ENCODE data around the gene LGALS3. TPM values are rescaled to one million over a fixed set of nuclear protein-coding genes. Genes with fewer than 3 reads are reported as not detected.

LGALS3 gene
- total RNA-seq, 4 donors from 2014 or later = 388 to 2,805 (median 1,702) TPM

DNA sequence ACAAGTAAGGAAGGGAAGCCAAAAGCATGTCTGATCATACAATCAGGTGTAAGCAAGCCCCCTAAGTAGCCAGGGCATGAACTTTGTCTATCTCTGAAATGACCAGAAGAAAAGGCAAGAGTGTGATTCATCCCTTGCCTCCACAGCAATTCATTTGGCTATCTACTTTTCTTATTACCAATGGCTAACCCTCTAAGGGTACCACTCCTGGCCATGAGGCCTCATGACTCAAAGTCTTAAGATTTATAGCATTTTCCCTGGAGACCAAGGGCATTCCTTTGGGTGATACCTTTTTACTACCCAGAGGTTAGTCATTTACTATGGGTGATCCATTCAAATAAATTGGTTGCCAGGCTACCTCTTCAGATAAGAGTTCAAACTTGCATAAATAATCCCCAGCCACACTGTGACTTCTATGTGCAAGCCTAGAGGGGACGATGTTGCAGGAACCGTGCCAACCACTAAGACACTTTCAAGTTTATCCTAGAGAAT lies 1.5 kb upstream of the LGALS3 start:
- H3K27me3 ChIP-seq = no peaks in the 10 kb centered on the region
- H3K4me3 ChIP-seq = no peak overlapping the region
- intact Hi-C loops (cut with DNase I; ENCODE audit: low total_unique reads) = no loop called here
- DNase-seq = peak; percentile 63
- in situ Hi-C loops (cut with MboI; ENCODE audit: low pct_ligation_motif_present in 1 of 4, low pct_unique_long_range_greater_than_20kb in 1 of 4, low sequenced_read_pairs in 3 of 4) = no loop called here
- H3K27ac ChIP-seq = peak overlapping the region; percentile 93 to 99 (median 98)
- 35 to 63% methylated on average over 2 of the region's 2 CpGs for WGBS, 2 donors (ENCODE audit: low coverage in 1 of 2)
- TF ChIP-seq, protein P1, sequence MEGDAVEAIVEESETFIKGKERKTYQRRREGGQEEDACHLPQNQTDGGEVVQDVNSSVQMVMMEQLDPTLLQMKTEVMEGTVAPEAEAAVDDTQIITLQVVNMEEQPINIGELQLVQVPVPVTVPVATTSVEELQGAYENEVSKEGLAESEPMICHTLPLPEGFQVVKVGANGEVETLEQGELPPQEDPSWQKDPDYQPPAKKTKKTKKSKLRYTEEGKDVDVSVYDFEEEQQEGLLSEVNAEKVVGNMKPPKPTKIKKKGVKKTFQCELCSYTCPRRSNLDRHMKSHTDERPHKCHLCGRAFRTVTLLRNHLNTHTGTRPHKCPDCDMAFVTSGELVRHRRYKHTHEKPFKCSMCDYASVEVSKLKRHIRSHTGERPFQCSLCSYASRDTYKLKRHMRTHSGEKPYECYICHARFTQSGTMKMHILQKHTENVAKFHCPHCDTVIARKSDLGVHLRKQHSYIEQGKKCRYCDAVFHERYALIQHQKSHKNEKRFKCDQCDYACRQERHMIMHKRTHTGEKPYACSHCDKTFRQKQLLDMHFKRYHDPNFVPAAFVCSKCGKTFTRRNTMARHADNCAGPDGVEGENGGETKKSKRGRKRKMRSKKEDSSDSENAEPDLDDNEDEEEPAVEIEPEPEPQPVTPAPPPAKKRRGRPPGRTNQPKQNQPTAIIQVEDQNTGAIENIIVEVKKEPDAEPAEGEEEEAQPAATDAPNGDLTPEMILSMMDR (IDR thresholded peaks at IDR 0.05) = no peak
- TF ChIP-seq POLR2A (IDR thresholded peaks at IDR 0.05) (peak; percentile 2), EP300 (IDR thresholded peaks at IDR 0.05; ENCODE audit: low read depth) (peak; percentile 42), POLR2AphosphoS5 (IDR thresholded peaks at IDR 0.05) (peak in 2 of 3 donors; percentile 74 to 76)
- H3K4me1 ChIP-seq = peaks cover 22 to 69% (median 61%) of the 10 kb centered on the region in 4 donors
- H3K36me3 ChIP-seq = no peaks in the 10 kb centered on the region
- H3K9me3 ChIP-seq = no peaks in the 10 kb centered on the region

DNA sequence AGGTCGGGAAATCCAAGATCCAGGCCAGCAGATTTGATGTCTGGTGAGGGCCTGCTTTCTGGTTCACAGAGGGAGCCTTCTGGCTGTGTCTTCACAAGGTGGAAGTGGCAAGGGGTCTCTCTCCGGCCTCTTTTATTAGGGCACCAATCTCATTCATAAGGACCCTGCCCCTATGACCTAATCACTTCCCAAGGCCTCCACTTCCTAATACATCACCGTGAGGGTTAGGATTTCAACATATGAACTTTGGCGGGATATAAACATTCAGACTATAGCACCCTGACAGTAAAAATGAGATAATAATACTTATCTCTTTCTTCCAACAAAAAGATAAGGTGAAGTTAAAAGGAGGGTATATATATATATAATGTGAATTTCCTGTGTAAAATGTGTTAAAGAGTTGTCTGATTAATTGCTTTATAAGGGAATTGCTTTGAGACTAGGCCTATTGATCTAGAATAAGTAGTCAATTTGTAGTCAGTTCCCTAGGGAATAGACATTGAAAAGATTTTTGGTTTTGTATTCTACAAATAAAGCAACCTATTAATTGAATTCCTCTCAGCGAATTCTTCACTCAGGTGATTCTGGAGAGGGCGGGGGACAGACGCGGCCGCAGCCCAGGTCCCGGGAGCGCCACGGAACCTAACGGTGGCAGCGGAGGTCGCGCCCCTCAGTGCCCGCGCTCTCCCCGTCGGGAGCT lies 516 bp upstream of the LGALS3 start:
- no peaks in the 10 kb centered on the region for H3K36me3 ChIP-seq
- in situ Hi-C loops (cut with MboI; ENCODE audit: low pct_ligation_motif_present in 1 of 4, low pct_unique_long_range_greater_than_20kb in 1 of 4, low sequenced_read_pairs in 3 of 4) (no loop called here), intact Hi-C loops (cut with DNase I; ENCODE audit: low total_unique reads) (no loop called here)
- H3K4me1 ChIP-seq = peaks cover 21 to 69% (median 60%) of the 10 kb centered on the region in 4 donors
- peak; percentile 82 for TF ChIP-seq POLR2A (IDR thresholded peaks at IDR 0.05)
- TF ChIP-seq, protein P1 (IDR thresholded peaks at IDR 0.05) = no peak
- H3K27ac ChIP-seq = peak overlapping the region; percentile 93 to 99 (median 98)
- H3K4me3 ChIP-seq = peak overlapping the region; percentile 39 to 92 (median 90)
- H3K9me3 ChIP-seq = no peaks in the 10 kb centered on the region
- WGBS, 2 donors (ENCODE audit: low coverage in 1 of 2) = 13 to 18% methylated on average over 4 to 20 of the region's 20 CpGs
- H3K27me3 ChIP-seq = no peaks in the 10 kb centered on the region
- no peak for DNase-seq

- TF ChIP-seq, protein P1 (IDR thresholded peaks at IDR 0.05) = no peak
- TF ChIP-seq POLR2A (IDR thresholded peaks at IDR 0.05) = peak; percentile 10
- TF ChIP-seq POLR2AphosphoS5 (IDR thresholded peaks at IDR 0.05) = peak in 1 of 3 donors; percentile 23
- no peak for TF ChIP-seq EP300 (IDR thresholded peaks at IDR 0.05; ENCODE audit: low read depth)
- Histone ChIP-seq H3K36me3 (no peaks in the 10 kb centered on the region), H3K27ac (peak overlapping the region; percentile 93 to 99 (median 98)), H3K9me3 (no peaks in the 10 kb centered on the region), H3K4me3 (peak overlapping the region; percentile 39 to 92 (median 90)), H3K4me1 (peaks cover 20 to 69% (median 59%) of the 10 kb centered on the region in 4 donors), H3K27me3 (no peaks in the 10 kb centered on the region)
- in situ Hi-C loops (cut with MboI; ENCODE audit: low pct_ligation_motif_present in 1 of 4, low pct_unique_long_range_greater_than_20kb in 1 of 4, low sequenced_read_pairs in 3 of 4) = loop anchor here in 1 of 4 donors (10.0 kb wide), 1 partner anchor 45 kb away; no protein-coding TSS in a partner anchor
- intact Hi-C loops (cut with DNase I; ENCODE audit: low total_unique reads) = no loop called here
- DNase-seq = peak; percentile 59
- 0% methylated on average over 53 of the region's 53 CpGs; no CpG with 5 or more reads in 1 of the 2 donors for WGBS, 2 donors (ENCODE audit: low coverage in 1 of 2)
Measured at GRCh38 chr14:55129428-55130195, 560 bp downstream of the LGALS3 start.

DNA sequence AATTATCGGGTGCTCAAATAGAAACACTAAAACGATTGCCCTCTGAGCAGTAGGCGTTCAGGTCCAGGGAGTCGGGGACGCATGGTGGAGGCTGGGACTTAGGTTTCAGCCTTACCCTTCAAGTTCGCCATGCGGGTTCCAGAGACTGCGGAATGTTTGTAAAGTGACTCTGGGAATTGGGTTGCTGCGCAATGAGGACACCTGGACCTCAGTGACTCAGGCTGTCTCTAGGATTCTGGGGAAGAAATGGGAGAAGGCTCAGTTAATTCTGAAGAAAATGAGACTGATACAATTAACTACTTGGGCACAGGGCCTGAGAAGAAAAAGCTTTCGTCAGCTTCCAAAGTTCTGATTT lies 1.1 kb downstream of the LGALS3 start:
- no peaks in the 10 kb centered on the region for H3K27me3 ChIP-seq
- intact Hi-C loops (cut with DNase I; ENCODE audit: low total_unique reads) = no loop called here
- in situ Hi-C loops (cut with MboI; ENCODE audit: low pct_ligation_motif_present in 1 of 4, low pct_unique_long_range_greater_than_20kb in 1 of 4, low sequenced_read_pairs in 3 of 4) = loop anchor here in 1 of 4 donors (10.0 kb wide), 1 partner anchor 45 kb away; no protein-coding TSS in a partner anchor

More for the DNA sequence above, 1.1 kb downstream of the LGALS3 start:
- H3K4me3 ChIP-seq = peak overlapping the region; percentile 39 to 92 (median 90)
- no peaks in the 10 kb centered on the region for H3K36me3 ChIP-seq
- 24 to 32% methylated on average over 7 to 10 of the region's 10 CpGs for WGBS, 2 donors (ENCODE audit: low coverage in 1 of 2)
- peaks cover 14 to 69% (median 53%) of the 10 kb centered on the region in 4 donors for H3K4me1 ChIP-seq
- no peaks in the 10 kb centered on the region for H3K9me3 ChIP-seq
- TF ChIP-seq, protein P1 (IDR thresholded peaks at IDR 0.05) = no peak
- TF ChIP-seq POLR2AphosphoS5 (IDR thresholded peaks at IDR 0.05) (peak in 1 of 3 donors; percentile 45), EP300 (IDR thresholded peaks at IDR 0.05; ENCODE audit: low read depth) (no peak), POLR2A (IDR thresholded peaks at IDR 0.05) (no peak)
- peak overlapping the region; percentile 93 to 99 (median 98) for H3K27ac ChIP-seq
- DNase-seq = no peak

All from transverse colon (tissue), 4 donors.